SK-N-MC (cell line): ENCODE data around the gene GUF1.

Experiments
- DNase-seq: peaks from one replicate; pipeline ENCODE4 v3.0.0-alpha.2; 2011; ENCODE audit warnings: low read depth, low spot score
- H3K27ac ChIP-seq: fragments of 200-600 bp; sonication (generic); 2 replicates; pipeline ENCODE4 v1.5.1; 2016; ENCODE audit warnings: mixed run types
- H3K36me3 ChIP-seq: fragments of 200-600 bp; sonication (generic); 2 replicates; pipeline ENCODE4 v1.6.1; 2017; ENCODE audit warnings: antibody characterized with exemption, low read length, mixed read lengths; ENCODE audit not compliant: insufficient read depth
- H3K4me3 ChIP-seq: fragments of 200-600 bp; sonication (generic); 2 replicates; pipeline ENCODE4 v1.5.1; 2016
- H3K9ac ChIP-seq: fragments of 200-600 bp; sonication (generic); 2 replicates; pipeline ENCODE4 v1.8.0; 2017; ENCODE audit warnings: mixed run types, mixed read lengths; ENCODE audit not compliant: insufficient read length
- H3K9me3 ChIP-seq: fragments of 200-600 bp; sonication (generic); 2 replicates; pipeline ENCODE4 v1.6.1; 2017; ENCODE audit warnings: low read depth, mild to moderate bottlenecking, antibody characterized with exemption, low read length, moderate library complexity, mixed read lengths
- EZH2 ChIP-seq: fragments of 200-600 bp; sonication (generic); IDR thresholded peaks from one replicate; pipeline ENCODE4 v1.6.1; 2017; ENCODE audit warnings: antibody characterized with exemption
- FOXP2 ChIP-seq: optimal IDR thresholded peaks from 2 replicates; pipeline ENCODE3; 2011; ENCODE audit warnings: mild to moderate bottlenecking, moderate library complexity; ENCODE audit not compliant: insufficient read depth; ENCODE audit errors: extremely low read length, control extremely low read depth
- POLR2AphosphoS5 ChIP-seq: IDR thresholded peaks from 2 replicates; pipeline ENCODE4 v1.6.1; 2012; ENCODE audit warnings: mild to moderate bottlenecking, low read depth, low read length, borderline replicate concordance

Gene GUF1, protein sequence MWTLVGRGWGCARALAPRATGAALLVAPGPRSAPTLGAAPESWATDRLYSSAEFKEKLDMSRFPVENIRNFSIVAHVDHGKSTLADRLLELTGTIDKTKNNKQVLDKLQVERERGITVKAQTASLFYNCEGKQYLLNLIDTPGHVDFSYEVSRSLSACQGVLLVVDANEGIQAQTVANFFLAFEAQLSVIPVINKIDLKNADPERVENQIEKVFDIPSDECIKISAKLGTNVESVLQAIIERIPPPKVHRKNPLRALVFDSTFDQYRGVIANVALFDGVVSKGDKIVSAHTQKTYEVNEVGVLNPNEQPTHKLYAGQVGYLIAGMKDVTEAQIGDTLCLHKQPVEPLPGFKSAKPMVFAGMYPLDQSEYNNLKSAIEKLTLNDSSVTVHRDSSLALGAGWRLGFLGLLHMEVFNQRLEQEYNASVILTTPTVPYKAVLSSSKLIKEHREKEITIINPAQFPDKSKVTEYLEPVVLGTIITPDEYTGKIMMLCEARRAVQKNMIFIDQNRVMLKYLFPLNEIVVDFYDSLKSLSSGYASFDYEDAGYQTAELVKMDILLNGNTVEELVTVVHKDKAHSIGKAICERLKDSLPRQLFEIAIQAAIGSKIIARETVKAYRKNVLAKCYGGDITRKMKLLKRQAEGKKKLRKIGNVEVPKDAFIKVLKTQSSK

DNA sequence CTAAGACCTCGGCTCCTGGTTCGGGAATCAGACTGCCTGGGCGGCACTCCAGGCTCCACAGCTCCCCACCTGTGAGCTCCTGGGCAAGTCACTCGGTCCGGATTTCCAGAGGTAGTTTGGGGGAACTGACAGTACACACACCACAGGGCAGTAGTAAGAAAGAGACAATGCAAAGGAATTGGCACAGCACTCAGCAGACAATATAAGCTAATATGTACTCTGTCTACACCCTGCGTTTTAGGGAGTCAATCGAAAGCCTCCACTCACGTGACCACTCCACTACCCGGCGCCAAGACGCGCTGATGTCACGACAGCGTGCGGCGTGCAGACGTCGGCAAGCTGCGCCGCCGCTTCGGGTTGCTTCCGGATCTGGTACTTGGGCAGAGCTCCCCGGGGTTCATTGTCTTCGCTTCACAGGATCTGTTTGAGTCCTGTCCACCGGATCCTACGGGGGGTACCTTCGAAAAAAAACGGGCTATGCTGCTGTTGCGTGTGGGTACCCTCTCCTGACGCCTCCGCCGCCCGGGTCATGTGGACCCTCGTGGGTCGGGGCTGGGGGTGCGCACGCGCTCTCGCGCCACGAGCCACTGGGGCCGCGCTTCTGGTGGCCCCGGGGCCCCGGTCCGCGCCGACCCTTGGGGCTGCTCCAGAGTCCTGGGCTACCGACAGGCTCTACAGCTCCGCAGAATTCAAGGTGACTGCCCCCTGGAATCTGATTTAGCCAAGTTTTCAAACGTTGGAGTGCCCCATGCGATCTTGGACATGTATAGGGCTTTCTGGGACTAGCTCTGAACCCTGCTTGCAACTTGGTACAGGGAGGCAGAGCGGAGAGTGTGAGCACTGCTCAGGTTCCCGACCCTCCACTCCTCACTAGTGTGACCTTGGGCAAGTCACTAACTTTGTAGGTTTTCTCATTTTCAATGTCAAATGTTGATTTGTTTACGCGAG, at the start of gene GUF1:
TSS of gene GUF1 (plus strand) at position 327 of the 948 bp plus-strand sequence. CDS start at position 530, 203 bp downstream.
- Histone ChIP-seq H3K4me3 (peak within 1 kb of the TSS; percentile 93), H3K9me3 (no peaks in the 10 kb centered on the region), H3K9ac (peak within 1 kb of the TSS; percentile 98), H3K27ac (peak within 1 kb of the TSS; percentile 82), H3K36me3 (peaks cover 26% of the 10 kb centered on the region)
- TF ChIP-seq EZH2: no peak
- no peak for TF ChIP-seq FOXP2
- peak; percentile 97 for TF ChIP-seq POLR2AphosphoS5
- peak; percentile 56 for DNase-seq

DNA sequence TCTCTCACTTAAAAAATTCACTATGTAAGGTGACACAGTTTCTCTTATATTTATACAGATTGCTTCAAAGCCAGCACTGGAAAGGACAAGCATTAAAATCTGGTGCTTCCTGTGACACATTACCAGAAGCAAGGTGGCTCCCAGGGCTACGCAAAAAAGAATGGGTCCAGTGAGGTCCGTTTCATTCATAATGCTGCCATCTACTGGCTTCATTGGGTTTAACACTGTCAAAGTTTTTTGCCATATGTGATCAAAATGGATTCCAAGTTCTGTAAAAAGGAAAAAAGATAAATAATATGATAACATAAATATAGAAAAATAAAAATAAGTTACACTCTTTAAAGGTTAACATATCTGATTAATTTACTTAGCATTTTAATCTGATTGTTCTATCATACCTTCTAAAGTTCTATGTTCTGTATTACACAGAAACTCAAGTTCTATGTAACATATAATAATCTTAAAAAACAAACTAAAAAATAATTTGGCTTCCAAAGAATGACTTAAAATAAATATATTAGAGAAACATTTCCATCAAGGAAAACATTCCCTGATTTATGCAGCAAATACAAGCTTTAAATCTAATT, 48.8 kb upstream of the GUF1 start:
- no peak overlapping the region for H3K27ac ChIP-seq
- no peaks in the 10 kb centered on the region for H3K9me3 ChIP-seq
- no peaks in the 10 kb centered on the region for H3K36me3 ChIP-seq
- no peak overlapping the region for H3K4me3 ChIP-seq
- DNase-seq: peak; percentile 22
- no peak overlapping the region for H3K9ac ChIP-seq
- no peak for TF ChIP-seq EZH2
- no peak for TF ChIP-seq POLR2AphosphoS5
- TF ChIP-seq FOXP2: no peak

DNA sequence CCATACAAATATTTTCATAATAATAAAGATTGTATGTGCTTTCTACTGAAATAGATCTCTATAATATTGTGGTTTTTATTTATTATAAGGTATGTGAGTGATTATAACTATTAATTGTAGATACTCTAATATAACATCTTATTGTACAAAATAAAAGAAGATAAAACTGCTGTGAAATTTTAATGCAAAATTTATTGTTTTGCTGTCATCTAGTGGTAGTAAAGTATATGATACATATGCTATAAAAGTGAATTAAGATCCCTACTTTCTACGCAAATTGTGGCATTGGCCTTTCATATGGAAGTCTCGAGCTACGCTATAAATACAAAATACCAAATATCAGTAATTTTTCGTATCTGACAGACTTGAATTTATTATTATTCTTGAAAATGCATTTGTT, 46.1 kb upstream of the GUF1 start:
- no peak overlapping the region for H3K4me3 ChIP-seq
- no peak overlapping the region for H3K27ac ChIP-seq
- H3K9ac ChIP-seq: no peak overlapping the region
- DNase-seq: no peak
- no peaks in the 10 kb centered on the region for H3K9me3 ChIP-seq
- TF ChIP-seq POLR2AphosphoS5 (no peak), FOXP2 (no peak), EZH2 (no peak)
- no peaks in the 10 kb centered on the region for H3K36me3 ChIP-seq

DNA sequence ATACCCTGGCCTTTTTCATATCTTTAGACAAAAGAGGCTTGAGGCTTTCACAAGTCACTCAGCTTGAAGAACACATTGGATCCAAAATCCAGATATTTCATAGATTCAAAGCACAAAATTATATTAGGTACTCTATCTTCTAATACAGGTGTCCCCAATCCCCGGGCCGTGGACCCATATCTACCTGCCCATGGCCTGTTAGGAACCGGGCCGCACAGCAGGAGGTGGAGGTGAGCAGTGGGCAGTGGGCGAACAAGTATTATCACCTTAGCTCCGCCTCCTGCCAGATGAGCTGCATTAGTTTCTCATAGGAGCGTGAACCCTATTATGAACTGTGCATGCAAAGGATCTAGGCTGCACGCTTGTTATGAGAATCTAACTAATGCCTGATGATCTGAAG, 45.5 kb upstream of the GUF1 start:
- TF ChIP-seq POLR2AphosphoS5: no peak
- TF ChIP-seq FOXP2: no peak
- no peak for TF ChIP-seq EZH2
- Histone ChIP-seq H3K36me3 (no peaks in the 10 kb centered on the region), H3K4me3 (no peak overlapping the region), H3K27ac (no peak overlapping the region), H3K9me3 (no peaks in the 10 kb centered on the region), H3K9ac (no peak overlapping the region)
- DNase-seq: no peak

DNA sequence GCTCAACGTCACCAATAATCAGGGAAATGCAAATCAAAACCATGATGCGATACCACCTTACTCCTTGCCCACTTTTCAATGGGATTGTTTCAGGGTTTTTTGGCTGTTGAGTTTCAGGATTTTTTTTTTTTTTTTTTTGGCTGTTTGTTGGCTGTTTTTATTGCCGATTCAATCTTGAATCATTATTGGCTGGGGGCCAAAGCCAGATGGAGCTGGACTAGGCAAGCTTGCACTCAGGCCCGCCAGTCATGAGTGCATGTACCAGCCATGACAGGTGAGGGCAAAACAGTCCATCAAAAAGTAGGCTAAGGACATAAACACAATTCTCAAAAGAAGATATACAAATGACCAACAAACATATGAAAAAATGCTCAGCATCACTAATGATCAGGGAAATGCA, 40.1 kb upstream of the GUF1 start:
- DNase-seq: no peak
- no peak overlapping the region for H3K27ac ChIP-seq
- H3K36me3 ChIP-seq: no peaks in the 10 kb centered on the region
- no peaks in the 10 kb centered on the region; the same call in 1 of the 2 replicates for H3K9me3 ChIP-seq
- no peak overlapping the region for H3K4me3 ChIP-seq
- H3K9ac ChIP-seq: no peak overlapping the region
- no peak for TF ChIP-seq EZH2
- TF ChIP-seq POLR2AphosphoS5: no peak
- TF ChIP-seq FOXP2: no peak

DNA sequence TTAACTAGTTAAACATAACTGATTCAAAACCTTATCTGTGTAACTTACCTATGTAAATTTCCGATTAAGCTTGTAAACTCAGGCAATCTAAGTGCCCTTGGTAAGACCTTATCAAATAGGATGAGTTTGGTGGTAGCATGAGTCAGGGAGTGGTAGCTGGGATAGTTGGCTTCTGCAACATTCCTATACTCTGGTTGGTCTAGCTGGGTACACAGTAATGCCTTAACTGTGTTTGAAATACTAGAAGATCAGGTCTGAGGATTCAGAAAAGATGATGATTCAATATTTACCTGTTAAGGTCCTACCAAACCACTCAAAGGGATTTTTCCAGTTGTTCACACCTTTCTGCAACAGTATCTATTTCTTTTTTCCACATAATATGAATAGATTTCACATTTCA, 32.1 kb upstream of the GUF1 start:
- no peak overlapping the region for H3K4me3 ChIP-seq
- H3K27ac ChIP-seq: no peak overlapping the region
- no peaks in the 10 kb centered on the region for H3K9me3 ChIP-seq
- DNase-seq: no peak
- TF ChIP-seq EZH2: no peak
- no peaks in the 10 kb centered on the region for H3K36me3 ChIP-seq
- H3K9ac ChIP-seq: no peak overlapping the region

DNA sequence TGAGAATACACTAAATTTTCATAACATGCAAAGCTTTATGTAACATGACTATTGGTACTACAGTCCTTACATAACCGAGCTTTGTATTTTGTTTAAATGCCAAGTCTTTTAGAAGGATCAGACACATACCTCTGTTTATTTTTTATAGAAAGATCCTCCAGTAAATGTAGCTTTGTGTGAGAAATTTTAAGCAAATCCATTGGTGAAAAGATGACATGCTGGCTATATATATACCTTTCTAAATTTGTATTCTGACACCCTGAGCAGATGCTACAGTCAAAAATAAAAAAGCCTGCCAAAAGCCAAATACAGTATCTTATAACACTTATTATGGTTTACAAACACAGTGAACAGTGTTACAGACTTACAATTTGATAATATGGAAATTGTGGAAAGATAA, 26.8 kb upstream of the GUF1 start, which contains the start of gene YIPF7:
TSS of gene YIPF7 (minus strand) at position 201 of the 400 bp plus-strand sequence. CDS start 1,525 bp downstream, outside the sequence.
- DNase-seq: no peak
- no peaks in the 10 kb centered on the region for H3K36me3 ChIP-seq
- H3K27ac ChIP-seq: no peak within 1 kb of the TSS
- H3K4me3 ChIP-seq: no peak within 1 kb of the TSS
- no peaks in the 10 kb centered on the region for H3K9me3 ChIP-seq
- no peak for TF ChIP-seq POLR2AphosphoS5
- no peak for TF ChIP-seq FOXP2
- TF ChIP-seq EZH2: no peak
- H3K9ac ChIP-seq: no peak within 1 kb of the TSS
